Activated CD4-positive, alpha-beta T cell treated with anti-CD3 and anti-CD28 coated beads, Interleukin-2, amount 50 U/mL, for 24 hours (primary cell): ENCODE data around the gene C22orf39.

Source experiments
- DNase-seq, 2 donors: peaks; one replicate each; pipeline ENCODE4 v3.0.0-alpha.2; 2020; ENCODE audit warnings: low read depth in 1 of 2, low spot score in 1 of 2

Gene C22orf39

DNA sequence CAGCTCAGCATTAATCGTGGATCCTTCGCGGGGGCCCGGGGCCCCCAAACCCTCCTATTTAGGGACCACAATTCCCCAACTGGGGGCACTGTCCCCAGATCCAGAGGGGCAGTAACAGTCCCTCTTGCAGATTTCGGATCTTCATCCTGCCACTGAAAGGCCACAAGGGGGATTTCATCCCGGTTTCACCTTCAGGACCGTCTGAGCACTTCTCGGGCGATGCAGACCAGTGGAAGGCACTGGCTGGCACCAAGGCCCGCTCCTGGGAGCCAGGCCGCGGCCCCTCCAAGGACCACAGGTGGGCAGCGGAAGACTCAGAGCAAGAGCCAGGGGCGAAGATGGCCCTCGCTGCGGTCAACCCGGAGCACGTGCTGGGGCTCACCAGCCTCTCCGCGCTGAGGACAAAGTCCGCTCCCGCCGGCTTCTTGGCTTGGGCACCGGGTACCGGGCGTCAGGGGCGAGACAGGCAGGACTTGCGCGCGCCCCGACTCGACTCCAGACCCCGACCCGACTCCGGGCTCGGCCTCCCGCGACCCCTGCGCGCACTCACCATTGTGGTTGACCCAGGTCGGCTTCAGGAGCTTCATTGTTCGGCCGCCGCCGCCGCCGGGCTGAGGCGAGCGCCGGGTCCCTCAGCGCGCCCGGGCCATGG lies 16.5 kb downstream of the C22orf39 start:
- DNase-seq = no peak

- DNase-seq = no peak
These were observed 17.3 kb downstream of the C22orf39 start for GRCh38 chr22:19429950-19430889.

DNA sequence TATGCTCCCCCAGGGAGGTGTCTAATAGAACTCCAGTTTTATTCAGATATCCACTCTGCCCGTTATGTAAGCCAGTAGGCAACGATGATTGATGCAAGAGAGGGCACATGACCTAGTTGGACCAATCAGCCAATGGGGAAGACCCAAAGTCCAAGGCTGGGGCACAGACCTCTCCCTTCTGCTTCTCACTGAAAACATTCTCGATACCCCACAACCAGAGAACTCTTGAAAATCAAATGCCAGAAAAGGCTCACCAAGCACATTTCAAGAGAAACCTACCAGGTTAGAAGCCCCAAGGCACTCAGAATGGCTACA lies 23.4 kb downstream of the C22orf39 start:
- no peak for DNase-seq

DNA sequence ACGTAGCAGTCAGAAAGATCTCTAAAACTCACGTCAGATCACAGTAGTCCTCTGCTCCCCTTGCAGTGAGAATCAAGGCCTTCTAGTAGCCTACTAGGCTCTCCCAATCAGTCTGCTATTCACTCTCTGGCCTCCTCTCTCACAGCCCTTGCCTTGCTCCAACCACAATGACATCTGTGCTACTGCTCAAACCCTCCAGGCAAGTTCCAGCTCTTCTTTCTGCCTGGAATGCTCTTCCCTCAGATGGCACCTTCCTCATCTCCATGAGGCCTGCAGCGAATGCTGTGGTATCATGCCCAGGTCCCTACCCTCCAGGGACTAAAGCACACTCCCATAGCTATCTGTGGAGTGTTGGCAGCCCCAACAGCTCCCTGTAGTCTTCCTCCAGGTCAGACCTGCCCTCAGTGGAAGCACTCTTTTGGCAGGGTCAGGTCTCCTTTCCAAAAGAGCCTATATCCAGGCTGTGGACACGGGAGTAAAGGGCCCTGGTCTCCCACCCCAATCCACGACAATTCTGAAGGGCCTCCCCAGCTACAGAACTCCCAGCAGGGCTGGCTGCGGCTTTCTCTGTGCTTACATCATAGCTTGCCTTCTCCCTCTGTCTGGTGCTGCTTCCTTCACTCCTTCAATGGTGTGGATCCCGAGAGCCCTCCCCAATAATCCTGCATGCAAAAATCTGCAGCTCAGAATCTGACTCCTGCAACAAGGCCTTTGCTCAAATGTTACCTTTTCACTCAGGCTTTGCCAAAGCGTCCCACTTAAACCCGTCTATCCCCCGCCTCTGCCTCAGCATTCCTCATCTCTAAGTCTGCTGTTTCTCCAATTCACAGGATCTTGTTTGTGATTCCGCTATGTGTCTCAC lies 24.8 kb downstream of the C22orf39 start:
- DNase-seq = no peak

DNA sequence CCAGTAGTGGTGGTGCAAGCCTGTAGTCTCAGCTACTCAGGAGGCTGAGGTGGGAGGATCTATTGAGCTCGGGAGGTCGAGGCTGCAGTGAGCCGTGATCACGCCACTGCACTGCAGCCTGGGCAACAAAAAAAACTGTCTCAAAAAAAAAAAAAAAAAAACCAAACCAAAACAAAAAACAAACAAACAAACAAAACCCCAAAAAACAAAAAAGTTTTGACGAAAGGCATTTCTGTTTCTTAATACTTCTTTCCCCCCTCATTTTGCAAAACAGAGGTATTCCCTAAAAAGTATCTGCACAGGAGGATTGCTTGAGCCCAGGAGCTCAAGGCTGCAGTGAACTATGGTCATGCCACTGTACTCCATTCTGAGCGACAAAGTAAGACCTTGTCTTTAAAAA lies 27.2 kb downstream of the C22orf39 start:
- DNase-seq = no peak

GRCh38 chr22:19419464-19420178 lies 27.9 kb downstream of the C22orf39 start:
- DNase-seq = peak in 1 of 2 donors; percentile 36

GRCh38 chr22:19419086-19419463 lies 28.4 kb downstream of the C22orf39 start:
- DNase-seq = no peak

DNA sequence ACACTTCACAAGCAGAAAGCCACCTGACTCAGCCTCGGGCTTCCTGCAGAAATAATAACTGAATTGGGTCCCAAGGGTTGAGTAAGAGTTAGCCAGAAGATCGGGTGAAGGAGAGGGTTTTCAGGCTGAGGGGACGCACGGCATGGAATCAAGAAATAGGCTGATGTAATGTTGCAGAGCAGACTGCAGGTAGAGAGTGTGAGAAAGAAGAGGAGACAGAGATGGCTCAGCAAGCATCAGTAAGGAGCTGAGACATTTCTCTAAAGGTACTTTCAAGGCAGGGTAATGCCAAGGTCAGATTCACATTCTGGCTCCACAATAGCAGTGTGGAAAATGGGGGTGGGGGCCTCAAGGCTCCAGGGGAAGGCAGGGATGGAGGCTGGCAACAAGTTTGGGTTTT lies 34.6 kb downstream of the C22orf39 start:
- DNase-seq = no peak

DNA sequence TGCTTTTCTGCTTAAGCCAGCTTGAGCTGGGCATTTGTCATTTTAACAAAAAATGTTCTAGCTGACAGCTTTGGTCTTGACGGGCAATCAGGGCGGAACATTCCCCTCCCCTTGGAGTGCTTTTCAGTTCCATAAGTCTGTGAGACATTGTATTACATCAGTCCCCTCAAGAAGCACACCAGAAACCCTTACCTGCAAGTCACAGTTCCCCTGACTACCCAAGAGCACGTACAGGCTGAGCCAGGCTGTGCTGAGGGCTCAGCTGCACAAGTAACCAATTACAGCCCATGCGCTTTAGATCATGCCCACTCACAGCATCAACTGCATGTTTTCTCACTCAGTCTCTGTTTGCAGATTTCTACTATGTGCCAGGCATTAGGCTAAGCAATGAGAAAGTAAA lies 35.0 kb downstream of the C22orf39 start:
- DNase-seq = no peak

- no peak for DNase-seq
These were observed 35.8 kb downstream of the C22orf39 start for GRCh38 chr22:19411690-19412045.

DNA sequence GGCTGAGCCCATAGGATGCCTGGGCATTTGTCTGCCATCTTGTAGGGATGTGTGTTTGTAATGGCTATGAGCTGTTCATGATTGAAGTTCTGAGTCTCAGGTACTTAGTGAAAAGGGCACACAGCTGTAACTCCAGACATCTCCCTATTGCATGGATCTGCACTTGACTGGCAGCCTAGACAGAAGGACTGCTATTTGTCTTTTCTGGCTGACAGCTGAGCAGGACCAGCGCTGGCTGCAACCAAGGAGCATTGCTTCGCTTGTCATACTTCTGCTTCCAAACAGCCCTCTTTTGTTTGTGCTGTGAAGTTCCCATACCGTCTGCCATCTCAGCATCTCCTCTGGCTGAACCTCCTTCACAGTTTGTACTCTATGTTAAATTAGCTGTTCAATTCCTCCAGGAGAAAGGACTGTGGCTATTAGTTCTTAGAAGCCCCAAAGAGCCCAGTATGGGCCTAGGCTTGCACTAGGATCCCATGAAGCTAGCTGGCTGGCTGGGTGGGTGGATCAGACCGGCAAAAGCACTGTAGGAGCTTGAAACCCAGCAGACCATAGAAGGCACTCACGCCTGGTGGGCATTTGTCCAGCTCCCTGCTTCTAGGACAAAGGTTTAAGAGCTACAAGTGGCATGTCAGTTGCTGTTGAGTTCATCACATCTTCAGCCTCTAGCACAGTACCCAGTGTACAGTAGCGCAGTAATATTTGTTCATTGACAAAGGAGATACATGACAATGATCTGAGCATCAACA lies 36.4 kb downstream of the C22orf39 start:
- DNase-seq = no peak

DNA sequence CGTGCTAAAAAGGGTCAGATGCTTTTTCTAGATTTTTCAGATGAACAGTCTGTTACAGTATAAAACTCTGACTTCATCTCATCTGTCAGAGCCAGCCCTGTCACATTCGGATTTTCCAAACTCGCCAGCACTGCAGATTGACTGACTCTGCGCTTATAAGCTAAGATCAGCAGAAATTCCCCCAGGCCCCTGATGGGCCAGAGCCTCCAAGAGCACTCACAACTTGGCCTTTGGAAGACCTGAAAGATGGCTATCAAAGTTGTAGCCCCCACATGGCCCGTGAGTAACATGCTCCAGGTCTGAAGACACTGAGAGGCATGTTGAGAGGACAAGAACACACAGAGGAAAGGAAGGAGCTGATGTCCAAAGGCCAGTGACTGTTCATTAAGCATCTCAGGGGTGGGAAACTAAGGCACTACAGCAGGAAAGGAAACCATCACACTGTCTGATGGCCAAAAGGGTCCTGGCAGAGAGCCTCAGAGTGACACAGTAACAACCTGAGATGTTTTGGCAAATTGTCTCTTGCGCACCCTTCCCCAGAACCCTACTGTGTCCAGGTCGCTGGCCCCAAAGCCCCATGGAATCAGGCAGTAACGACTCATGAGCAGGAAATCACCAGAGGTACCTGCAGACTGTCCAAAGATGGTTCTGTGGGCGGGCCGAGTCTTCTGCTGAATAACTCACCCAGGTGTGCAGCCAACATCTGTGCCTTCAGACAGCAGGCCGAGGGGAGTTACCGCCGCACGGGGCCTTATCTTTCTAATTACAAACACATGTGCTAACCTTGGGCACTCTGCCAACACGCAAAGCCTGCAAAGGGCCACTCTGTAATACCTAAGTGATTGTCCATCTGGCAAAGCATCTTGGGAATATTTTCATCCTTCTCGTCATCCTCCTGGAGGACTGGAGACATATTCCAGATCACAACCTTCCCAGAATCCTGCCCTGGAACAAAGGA lies 39.6 kb downstream of the C22orf39 start:
- no peak for DNase-seq

- no peak for DNase-seq
These were observed 40.7 kb downstream of the C22orf39 start for GRCh38 chr22:19406846-19407245.

GRCh38 chr22:19406281-19406811 lies 41.2 kb downstream of the C22orf39 start:
- no peak for DNase-seq

- no peak for DNase-seq
These were observed 41.9 kb downstream of the C22orf39 start for GRCh38 chr22:19405652-19406051.

DNA sequence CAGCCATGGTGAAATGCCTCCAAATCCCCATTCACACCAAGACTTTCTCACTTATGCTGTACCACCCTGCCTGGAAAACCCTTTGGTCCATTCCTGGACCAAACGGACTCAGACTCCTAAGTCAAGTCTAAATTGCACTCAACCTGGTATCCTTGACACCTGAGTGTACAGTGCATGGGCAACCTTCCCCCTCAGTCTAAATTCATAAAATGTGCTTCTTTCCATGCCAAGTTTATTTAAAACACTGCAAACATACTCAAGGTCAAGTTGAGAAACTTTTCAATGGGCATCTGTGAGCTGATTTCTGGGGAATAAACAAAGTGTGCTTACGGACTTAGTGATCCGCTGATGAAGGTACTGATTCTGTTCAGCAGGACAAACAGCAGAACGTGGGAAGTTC lies 42.4 kb downstream of the C22orf39 start:
- DNase-seq = no peak

- no peak for DNase-seq
These were observed 42.8 kb downstream of the C22orf39 start for GRCh38 chr22:19404676-19405075.

DNA sequence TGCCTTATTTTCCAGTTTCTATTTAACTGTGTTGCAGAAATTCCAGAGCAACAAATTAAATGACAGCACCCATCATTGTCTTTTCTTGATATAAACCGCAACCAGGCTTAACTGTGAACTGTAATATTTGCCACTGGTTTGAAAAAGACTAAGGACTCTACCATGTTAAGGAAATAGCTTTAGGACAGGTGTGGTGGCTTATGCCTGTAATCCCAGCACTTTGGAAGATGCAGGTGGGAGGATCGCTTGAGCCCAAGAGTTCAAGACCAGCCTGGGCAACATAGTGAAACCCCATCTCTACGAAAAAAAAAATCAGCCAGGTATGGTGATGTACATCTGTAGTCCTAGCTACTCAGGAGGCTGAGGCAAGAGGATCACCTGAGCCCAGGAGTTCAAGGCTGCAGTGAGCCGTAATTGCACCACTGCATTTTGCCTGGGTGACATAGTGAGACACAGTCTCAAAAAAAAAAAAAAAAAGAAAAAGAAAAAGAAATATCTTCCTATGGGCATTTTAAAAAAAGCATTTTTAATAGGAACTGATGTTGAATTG lies 44.8 kb downstream of the C22orf39 start:
- no peak for DNase-seq

GRCh38 chr22:19401483-19401882 lies 46.0 kb downstream of the C22orf39 start:
- no peak for DNase-seq
